ENCODE data around the gene ATP11A.

Gene ATP11A

GRCh38 chr13:112926993-112927392 is 237.2 kb downstream of the ATP11A start:
- no peak for DNase-seq
- ATAC-seq (replicated peaks): no peak
- Mint-ChIP-seq H3K36me3 (peaks cover 0 to 17% of the 10 kb centered on the region in 2 donors), H3K27me3 (peaks cover 22 to 34% of the 10 kb centered on the region in 2 donors), H3K27ac (no peak overlapping the region), H3K4me1 (peaks cover 9 to 13% of the 10 kb centered on the region in 2 donors), H3K9me3 (peaks cover 0 to 2% of the 10 kb centered on the region in 2 donors), H3K4me3 (no peak overlapping the region)

DNA sequence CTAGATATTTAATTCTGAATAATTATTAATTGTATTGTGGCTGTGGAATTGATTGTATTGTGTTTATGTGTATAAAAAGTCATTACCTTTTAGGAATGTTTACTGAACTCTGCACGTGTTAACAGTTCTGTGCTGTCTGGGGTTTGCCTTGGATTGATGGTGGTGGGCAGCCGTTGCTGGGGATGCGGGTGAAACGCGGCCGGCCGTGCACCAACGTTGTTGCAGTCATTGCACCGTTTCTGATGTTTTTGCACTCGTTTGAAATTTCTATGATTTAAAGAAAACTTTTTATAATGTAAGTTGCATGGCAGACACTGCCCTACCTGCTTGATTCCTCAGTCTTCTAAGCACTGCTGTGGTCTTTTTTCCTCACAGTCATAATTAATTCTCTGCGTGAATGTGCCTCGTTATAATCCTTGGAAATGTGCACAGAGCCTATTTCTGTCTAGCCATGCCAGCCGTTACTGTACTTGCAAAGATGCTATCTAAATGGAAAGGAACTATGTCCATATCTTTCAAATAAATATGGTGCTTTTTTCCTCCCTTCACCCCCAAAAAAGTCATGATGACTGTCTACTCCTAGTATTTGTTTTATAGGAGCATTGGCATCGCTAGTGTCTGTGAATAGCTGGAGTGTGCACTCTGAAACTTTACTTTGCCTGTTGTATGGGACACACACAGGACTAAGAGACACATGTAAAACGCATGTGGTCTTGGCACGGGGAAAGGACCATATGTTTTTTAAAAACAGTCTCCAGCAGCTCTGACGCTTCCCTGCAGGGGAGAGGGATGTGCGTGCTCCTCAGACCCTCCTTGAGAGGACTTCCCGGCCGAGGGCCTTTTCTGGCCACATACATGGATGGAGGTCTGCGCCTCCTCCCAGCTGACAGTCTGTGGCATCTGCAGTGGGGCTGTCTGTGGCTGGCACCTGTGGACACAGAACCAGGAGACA is 238.5 kb downstream of the ATP11A start:
- H3K27me3 Mint-ChIP-seq: peaks cover 22 to 34% of the 10 kb centered on the region in 2 donors
- no peak for ATAC-seq (replicated peaks)
- no peak overlapping the region for H3K4me3 Mint-ChIP-seq
- H3K4me1 Mint-ChIP-seq: peaks cover 9 to 13% of the 10 kb centered on the region in 2 donors
- peaks cover 0 to 2% of the 10 kb centered on the region in 2 donors for H3K9me3 Mint-ChIP-seq
- no peak for DNase-seq
- H3K36me3 Mint-ChIP-seq: peaks cover 0 to 14% of the 10 kb centered on the region in 2 donors
- no peak overlapping the region for H3K27ac Mint-ChIP-seq

DNA sequence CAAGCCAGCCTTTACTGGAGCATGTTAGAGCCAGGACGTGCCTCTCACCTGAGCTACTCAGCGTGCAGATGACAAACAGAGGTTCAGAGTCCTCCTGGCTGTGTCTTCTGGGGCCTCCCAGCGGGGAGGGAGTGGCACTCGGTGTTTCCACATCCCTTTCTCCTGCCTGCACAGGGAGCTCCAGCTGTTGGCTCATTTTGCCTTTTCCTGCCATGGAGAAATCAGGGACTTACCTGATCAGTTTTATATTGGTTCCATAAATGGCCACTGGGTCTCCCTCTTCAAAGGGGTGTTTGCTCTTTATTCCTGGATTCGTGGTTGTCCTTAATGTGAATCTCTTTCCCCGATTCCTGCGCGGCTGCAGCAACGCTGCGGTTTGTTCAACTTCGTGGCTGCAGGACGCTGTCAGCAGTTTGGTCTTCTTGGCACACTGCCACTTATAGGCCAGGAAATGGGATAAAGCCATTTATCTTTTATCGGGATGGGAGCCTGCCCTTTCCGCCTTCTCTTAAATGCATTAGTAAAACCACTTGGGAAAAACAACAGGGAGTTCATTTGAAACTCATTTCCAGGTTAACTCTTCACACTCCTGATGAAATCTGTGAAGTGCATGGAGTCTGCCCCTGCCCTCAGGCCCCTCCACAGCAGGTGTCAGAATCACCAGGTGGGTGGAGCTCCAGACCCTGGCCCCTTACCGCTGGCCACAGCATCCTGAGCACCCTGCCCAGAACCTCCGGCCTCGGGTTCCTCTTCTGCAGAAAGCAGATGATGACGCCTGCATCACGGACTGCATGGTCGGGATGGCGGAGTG is 239.3 kb downstream of the ATP11A start:
- peak; percentile 52 to 53 for ATAC-seq (replicated peaks)
- Mint-ChIP-seq H3K4me3 (peak overlapping the region in 1 of 2 donors; percentile 18), H3K4me1 (peaks cover 9 to 13% of the 10 kb centered on the region in 2 donors), H3K27me3 (peaks cover 22 to 34% of the 10 kb centered on the region in 2 donors), H3K36me3 (peaks cover 0 to 14% of the 10 kb centered on the region in 2 donors), H3K27ac (peak overlapping the region; percentile 10), H3K9me3 (peaks cover 0 to 2% of the 10 kb centered on the region in 2 donors)
- DNase-seq: no peak

DNA sequence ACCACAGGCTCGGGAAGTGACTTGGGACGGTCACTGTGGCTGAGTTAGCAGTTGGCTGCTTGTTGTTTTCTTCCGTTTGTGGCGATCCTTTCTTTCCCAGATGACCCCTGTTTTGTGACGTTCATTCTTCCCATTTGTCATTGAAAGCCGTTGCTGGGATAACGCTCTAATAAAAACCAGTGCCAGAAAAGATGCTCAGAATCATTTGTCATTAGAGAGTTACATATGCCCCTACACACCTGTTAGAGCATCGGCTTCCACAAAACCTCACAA is 239.9 kb downstream of the ATP11A start:
- Mint-ChIP-seq H3K36me3 (peaks cover 0 to 14% of the 10 kb centered on the region in 2 donors), H3K4me1 (peaks cover 9 to 13% of the 10 kb centered on the region in 2 donors), H3K9me3 (peaks cover 0 to 2% of the 10 kb centered on the region in 2 donors), H3K4me3 (peak overlapping the region; percentile 28 to 49), H3K27ac (no peak overlapping the region), H3K27me3 (peaks cover 22 to 34% of the 10 kb centered on the region in 2 donors)
- DNase-seq (no peak), ATAC-seq (replicated peaks) (no peak)

DNA sequence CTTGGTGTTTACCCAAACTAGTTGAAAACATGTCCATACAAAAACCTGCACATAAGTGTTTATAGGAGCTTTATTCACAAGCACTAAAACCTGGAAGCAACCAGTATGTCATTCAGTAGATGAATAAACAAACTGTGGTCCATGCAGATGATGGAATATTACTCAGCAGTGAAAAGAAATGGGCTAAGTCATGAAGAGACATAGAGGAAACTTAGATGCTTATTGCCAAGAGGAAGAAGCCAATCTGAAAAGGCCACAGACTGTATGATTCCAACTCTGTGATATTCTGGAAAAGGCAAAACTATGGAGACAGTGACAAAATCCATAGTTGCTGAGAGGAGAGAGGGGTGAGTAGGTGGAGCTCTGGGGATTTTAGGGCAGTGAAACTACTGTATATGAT is 240.4 kb downstream of the ATP11A start:
- Mint-ChIP-seq H3K27ac (no peak overlapping the region), H3K4me1 (peaks cover 9 to 13% of the 10 kb centered on the region in 2 donors), H3K27me3 (peaks cover 22 to 34% of the 10 kb centered on the region in 2 donors), H3K4me3 (peak overlapping the region in 1 of 2 donors; percentile 49), H3K9me3 (peaks cover 0 to 2% of the 10 kb centered on the region in 2 donors), H3K36me3 (peaks cover 0 to 14% of the 10 kb centered on the region in 2 donors)
- ATAC-seq (replicated peaks) (no peak), DNase-seq (no peak)

DNA sequence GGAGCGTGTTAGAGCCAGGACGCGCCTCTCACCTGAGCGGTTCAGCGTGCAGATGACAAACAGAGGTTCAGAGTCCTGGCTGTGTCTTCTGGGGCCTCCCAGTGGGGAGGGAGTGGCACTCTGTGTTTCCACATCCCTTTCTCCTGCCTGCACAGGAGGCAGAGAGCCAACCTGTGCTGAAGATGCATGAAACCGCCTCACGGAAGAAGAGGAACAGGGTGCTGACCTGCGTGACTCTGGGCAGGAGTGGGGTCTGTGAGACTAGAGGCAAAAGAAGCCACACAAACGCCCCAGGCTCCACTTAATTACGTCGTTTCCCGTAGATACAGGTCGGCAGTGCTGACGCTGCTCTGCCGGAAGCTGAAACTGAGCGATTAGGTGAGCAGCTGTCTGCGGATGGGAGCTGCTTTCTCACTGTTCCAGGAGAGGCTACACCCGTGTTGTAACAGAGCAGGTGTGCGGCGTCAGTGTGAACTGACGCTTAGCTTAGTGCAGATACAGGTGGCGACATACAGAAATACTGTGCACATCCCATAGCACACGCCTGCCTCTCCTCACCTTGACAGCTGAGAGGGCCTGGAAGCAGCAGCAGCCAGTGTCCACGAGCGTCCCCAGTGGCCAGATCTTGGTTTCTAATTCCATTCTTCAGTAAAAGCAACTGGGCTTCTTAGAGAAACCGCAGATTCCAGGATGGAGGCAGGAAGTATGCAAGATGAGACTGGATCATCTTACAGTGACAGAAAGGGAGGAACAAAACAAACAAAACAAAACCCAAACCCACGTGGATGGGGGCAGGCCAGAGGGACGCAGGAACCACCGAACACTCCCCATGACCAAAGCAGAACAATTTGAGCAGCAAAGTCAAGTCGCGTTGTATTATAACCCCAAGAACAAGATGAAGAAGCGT is 241.4 kb downstream of the ATP11A start:
- Mint-ChIP-seq H3K4me3 (no peak overlapping the region), H3K36me3 (peaks cover 0 to 14% of the 10 kb centered on the region in 2 donors), H3K4me1 (peaks cover 9 to 13% of the 10 kb centered on the region in 2 donors), H3K27ac (no peak overlapping the region), H3K9me3 (peaks cover 0 to 2% of the 10 kb centered on the region in 2 donors), H3K27me3 (peaks cover 22 to 34% of the 10 kb centered on the region in 2 donors)
- ATAC-seq (replicated peaks): no peak
- no peak for DNase-seq

GRCh38 chr13:112932971-112933370 is 243.1 kb downstream of the ATP11A start:
- Mint-ChIP-seq H3K4me1 (peaks cover 12 to 19% of the 10 kb centered on the region in 2 donors), H3K36me3 (peaks cover 4 to 9% of the 10 kb centered on the region in 2 donors), H3K4me3 (no peak overlapping the region), H3K27me3 (peaks cover 22 to 29% of the 10 kb centered on the region in 2 donors), H3K27ac (no peak overlapping the region), H3K9me3 (peaks cover 5% of the 10 kb centered on the region in 2 donors)
- ATAC-seq (replicated peaks) (no peak), DNase-seq (no peak)

- DNase-seq: no peak
- H3K4me1 Mint-ChIP-seq: peaks cover 12 to 24% of the 10 kb centered on the region in 2 donors
- peaks cover 21 to 24% of the 10 kb centered on the region in 2 donors for H3K27me3 Mint-ChIP-seq
These were observed 243.8 kb downstream of the ATP11A start for GRCh38 chr13:112933649-112934048.

GRCh38 chr13:112934078-112934477 is 244.2 kb downstream of the ATP11A start:
- no peak for ATAC-seq (replicated peaks)
- no peak overlapping the region for H3K27ac Mint-ChIP-seq
- H3K27me3 Mint-ChIP-seq: peaks cover 19 to 21% of the 10 kb centered on the region in 2 donors
- H3K9me3 Mint-ChIP-seq: peaks cover 5% of the 10 kb centered on the region in 2 donors
- DNase-seq: no peak
- H3K4me1 Mint-ChIP-seq: peaks cover 11 to 25% of the 10 kb centered on the region in 2 donors
- no peak overlapping the region for H3K4me3 Mint-ChIP-seq
- peaks cover 4 to 9% of the 10 kb centered on the region in 2 donors for H3K36me3 Mint-ChIP-seq

More at GRCh38 chr13:112933649-112934048, 243.8 kb downstream of the ATP11A start:
- Mint-ChIP-seq H3K4me3 (no peak overlapping the region), H3K9me3 (peaks cover 5% of the 10 kb centered on the region in 2 donors), H3K36me3 (peaks cover 4 to 9% of the 10 kb centered on the region in 2 donors), H3K27ac (no peak overlapping the region)
- ATAC-seq (replicated peaks): no peak
